ENCODE measurements around the gene SLC34A2.

GRCh38 chr4:25651682-25652081 is 4.0 kb upstream of the SLC34A2 start:
- TF ChIP-seq CTCF (IDR thresholded peaks at IDR 0.05; ENCODE audit: poor library complexity, severe bottlenecking) (no peak), POLR2AphosphoS5 (IDR thresholded peaks at IDR 0.05) (no peak), RAD21 (conservative IDR thresholded peaks at IDR 0.05) (no peak), EZH2 (IDR thresholded peaks at IDR 0.05; ENCODE audit: borderline replicate concordance, insufficient read depth, low read length, poor library complexity, severe bottlenecking) (no peak), TAF1 (IDR thresholded peaks at IDR 0.05; ENCODE audit: low read depth) (no peak), EP300 (conservative IDR thresholded peaks at IDR 0.05; ENCODE audit: poor library complexity, severe bottlenecking) (no peak), SMC3 (conservative IDR thresholded peaks at IDR 0.05; ENCODE audit: poor library complexity) (no peak), REST (IDR thresholded peaks at IDR 0.05; ENCODE audit: borderline replicate concordance) (no peak)
